Right lobe of liver (tissue), 4 donors: Measurements from ENCODE around the gene VPS37D.

Experiments used
- POLR2A ChIP-seq: fragments of 450-650 bp; IDR thresholded peaks from one replicate; pipeline ENCODE4 v1.6.1; 2017; ENCODE audit warnings: antibody characterized with exemption, mild to moderate bottlenecking
- TF ChIP-seq, protein P1 (sequence below), 4 donors: fragments of 200-600 bp in 3 of 4; fragments of 450-650 bp in 1 of 4; IDR thresholded peaks; one replicate each; pipeline versions ENCODE4 v1.5.1 to v1.8.0; 2016 to 2022; ENCODE audit warnings: antibody characterized with exemption in 4 of 4, mild to moderate bottlenecking in 2 of 4
- donor health status: DM: no; HTN: no; CAD: no.
- donor health status: DM: no; HTN: no; CAD: no.
- donor health status: DM: no; HTN: yes; CAD: no.

DNA sequence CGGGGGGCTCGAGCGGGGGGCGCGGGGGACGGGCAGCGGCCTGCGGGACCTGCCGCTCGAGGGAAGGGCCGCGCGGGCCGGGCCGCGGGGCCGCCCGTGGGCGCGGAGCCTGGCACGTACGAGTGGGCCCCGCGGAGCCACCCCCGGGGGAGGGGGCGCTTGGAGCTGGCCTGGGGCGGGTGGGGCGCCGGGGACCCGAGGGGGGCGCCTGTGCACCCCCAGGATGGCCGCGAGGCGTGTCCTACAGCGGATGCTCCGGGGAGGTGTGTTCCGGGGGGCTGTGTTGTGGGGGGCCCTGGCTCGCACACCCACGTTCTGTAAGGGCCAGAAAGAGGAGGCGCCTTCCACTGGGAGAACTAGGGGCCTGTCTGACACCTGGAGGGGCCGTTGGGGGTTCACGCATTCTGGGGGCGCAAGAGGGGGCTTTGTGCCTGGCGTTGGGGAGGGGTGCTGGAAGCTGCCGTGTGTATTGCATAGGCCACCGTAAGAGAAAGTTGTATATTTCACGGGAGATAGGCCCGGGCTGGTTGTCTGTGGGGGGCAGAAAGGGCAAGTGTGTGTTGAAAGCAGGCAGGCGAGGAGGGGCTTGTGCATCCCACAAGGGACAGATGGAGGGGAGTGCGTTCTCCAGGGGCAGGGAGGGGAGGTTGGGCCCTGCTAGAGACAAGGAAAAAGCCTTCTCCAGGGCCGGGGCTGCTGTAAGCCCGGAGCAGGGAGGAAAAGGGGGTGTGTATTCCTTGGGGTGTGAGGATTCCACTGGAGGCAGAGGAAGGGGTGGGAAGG is 663 bp downstream of the VPS37D start:
- no peak for TF ChIP-seq POLR2A
- TF ChIP-seq, protein P1, sequence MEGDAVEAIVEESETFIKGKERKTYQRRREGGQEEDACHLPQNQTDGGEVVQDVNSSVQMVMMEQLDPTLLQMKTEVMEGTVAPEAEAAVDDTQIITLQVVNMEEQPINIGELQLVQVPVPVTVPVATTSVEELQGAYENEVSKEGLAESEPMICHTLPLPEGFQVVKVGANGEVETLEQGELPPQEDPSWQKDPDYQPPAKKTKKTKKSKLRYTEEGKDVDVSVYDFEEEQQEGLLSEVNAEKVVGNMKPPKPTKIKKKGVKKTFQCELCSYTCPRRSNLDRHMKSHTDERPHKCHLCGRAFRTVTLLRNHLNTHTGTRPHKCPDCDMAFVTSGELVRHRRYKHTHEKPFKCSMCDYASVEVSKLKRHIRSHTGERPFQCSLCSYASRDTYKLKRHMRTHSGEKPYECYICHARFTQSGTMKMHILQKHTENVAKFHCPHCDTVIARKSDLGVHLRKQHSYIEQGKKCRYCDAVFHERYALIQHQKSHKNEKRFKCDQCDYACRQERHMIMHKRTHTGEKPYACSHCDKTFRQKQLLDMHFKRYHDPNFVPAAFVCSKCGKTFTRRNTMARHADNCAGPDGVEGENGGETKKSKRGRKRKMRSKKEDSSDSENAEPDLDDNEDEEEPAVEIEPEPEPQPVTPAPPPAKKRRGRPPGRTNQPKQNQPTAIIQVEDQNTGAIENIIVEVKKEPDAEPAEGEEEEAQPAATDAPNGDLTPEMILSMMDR (IDR thresholded peaks at IDR 0.05): no peak
